ENCODE results near the gene NLN. TPM values are rescaled to one million over a fixed set of nuclear protein-coding genes. Genes with fewer than 3 reads are reported as not detected.

Gene NLN
- total RNA-seq, 4 donors from 2014 or later, result 8.7 to 11.9 (median 9.1) TPM

DNA sequence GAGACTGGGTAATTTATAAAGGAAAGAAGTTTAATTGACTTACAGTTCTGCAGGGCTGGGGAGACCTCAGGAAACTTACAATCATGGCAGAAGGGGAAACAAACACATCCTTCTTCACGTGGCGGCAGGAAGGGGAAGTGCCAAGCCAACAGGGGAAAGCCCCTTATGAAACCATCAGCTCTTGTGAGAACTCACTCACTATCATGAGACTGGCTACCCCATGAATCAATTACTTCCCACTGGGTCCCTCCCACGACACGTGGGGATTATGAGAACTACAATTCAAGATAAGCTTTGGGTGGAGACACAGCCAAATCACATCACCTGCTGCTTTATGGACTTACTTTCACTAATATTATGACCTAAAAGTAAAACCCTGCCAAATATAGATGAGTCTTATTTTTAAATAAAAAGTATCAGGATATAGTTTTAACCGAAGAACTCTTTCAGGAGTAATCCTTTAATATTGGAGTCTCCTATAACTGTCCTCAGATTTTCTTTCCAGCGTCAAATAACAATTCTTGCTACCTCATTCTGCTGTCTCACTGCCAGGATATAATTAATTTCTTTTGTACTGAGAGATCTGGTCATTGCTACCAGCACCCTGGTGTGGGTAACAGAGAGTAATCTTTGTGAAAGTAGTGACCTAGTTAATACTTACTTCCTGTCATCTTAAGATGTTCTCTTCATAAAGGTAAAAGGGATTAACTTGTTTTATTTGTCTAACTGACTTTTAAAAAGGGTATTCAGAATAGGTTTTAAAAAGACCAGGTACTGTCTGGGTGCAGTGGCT lies 68.6 kb downstream of the NLN start:
- intact Hi-C loops (cut with DNase I), result no loop called here
- Histone ChIP-seq H3K4me1 (no peaks in the 10 kb centered on the region), H3K27me3 (no peaks in the 10 kb centered on the region), H3K36me3 (peaks cover 0 to 56% (median 18%) of the 10 kb centered on the region in 4 donors), H3K9me3 (no peaks in the 10 kb centered on the region), H3K4me3 (no peak overlapping the region), H3K27ac (replicated peaks in 1 of 4) (no peak overlapping the region)
- DNase-seq (ENCODE audit: extremely low spot score), result peak; percentile 31
- TF ChIP-seq POLR2AphosphoS5 (IDR thresholded peaks at IDR 0.05) (no peak), POLR2A (IDR thresholded peaks at IDR 0.05; ENCODE audit: low read depth) (no peak), EP300 (IDR thresholded peaks at IDR 0.05) (no peak)
- TF ChIP-seq, protein P1, sequence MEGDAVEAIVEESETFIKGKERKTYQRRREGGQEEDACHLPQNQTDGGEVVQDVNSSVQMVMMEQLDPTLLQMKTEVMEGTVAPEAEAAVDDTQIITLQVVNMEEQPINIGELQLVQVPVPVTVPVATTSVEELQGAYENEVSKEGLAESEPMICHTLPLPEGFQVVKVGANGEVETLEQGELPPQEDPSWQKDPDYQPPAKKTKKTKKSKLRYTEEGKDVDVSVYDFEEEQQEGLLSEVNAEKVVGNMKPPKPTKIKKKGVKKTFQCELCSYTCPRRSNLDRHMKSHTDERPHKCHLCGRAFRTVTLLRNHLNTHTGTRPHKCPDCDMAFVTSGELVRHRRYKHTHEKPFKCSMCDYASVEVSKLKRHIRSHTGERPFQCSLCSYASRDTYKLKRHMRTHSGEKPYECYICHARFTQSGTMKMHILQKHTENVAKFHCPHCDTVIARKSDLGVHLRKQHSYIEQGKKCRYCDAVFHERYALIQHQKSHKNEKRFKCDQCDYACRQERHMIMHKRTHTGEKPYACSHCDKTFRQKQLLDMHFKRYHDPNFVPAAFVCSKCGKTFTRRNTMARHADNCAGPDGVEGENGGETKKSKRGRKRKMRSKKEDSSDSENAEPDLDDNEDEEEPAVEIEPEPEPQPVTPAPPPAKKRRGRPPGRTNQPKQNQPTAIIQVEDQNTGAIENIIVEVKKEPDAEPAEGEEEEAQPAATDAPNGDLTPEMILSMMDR (IDR thresholded peaks at IDR 0.05), result no peak
- WGBS, result 65% methylated on average over 6 of the region's 6 CpGs

DNA sequence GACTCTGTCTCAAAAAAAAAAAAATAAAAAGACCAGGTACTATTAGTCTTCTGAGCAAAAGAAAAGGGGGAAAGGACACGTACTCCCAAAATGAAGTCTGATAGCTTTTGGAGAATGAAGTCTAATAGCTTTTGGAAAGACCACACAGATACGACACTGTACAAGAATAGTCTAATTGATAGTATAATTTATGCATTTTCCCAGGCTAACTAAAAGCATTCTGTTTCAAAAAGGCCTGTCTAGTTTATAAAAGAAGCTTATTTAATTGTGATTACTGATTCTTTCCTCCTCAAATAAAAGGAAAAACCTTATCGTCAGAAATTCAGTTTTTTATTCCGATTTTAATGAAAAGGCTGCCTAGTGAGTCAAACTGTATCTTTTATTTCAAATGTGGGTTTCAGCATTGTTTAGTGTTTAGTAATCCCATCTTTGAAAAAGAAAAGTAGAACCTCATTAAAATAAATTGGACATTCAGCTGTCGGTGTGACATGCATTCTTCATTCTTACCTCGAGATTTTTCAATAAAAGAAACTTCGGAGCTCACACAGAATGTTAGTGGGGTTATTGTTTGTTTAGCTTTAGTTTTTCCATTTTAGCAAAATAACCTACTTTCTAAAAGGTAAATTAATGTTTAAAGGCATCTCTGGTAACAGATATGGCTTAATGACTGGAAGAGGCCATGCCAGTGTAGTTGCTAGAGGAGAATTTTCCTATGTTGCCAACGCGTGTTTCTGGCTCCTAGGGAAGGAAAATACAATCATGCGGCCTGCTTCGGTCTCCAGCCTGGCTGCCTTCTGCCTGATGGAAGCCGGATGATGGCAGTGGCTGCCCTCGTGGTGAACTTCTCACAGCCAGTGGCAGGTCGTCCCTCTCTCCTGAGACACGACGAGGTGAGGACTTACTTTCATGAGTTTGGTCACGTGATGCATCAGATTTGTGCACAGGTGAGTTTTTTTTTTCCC lies 70.0 kb downstream of the NLN start:
- TF ChIP-seq POLR2AphosphoS5 (IDR thresholded peaks at IDR 0.05), result no peak
- TF ChIP-seq EP300 (IDR thresholded peaks at IDR 0.05), result no peak
- TF ChIP-seq POLR2A (IDR thresholded peaks at IDR 0.05; ENCODE audit: low read depth), result no peak
- TF ChIP-seq, protein P1 (IDR thresholded peaks at IDR 0.05), result no peak
- peaks cover 0 to 51% (median 17%) of the 10 kb centered on the region in 4 donors for H3K36me3 ChIP-seq
- no peaks in the 10 kb centered on the region for H3K4me1 ChIP-seq
- no peak overlapping the region for H3K27ac ChIP-seq (replicated peaks in 1 of 4)
- no peaks in the 10 kb centered on the region for H3K9me3 ChIP-seq
- H3K27me3 ChIP-seq, result no peaks in the 10 kb centered on the region
- 83% methylated on average over 17 of the region's 17 CpGs for WGBS
- DNase-seq (ENCODE audit: extremely low spot score), result peak; percentile 47
- intact Hi-C loops (cut with DNase I), result no loop called here
- no peak overlapping the region for H3K4me3 ChIP-seq

DNA sequence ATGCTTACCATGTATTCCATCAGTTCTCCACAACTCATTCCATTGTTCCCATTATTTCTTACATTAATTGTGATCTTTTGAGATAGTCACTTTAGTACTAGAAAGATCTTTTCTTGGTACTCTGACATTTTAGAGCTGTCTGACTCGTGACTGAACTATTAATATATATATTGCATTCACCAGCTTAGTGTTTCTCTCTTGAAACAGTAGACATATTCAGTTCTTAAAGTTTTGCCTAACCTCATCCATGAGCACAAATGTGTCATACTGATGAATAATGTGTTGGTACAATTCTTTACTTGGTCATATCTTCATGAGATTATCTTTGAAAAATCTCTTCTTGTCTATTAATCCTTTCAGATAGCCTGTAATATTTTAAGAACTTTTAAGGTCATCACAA lies 74.3 kb downstream of the NLN start:
- 86% methylated on average over 1 of the region's 1 CpG for WGBS
- H3K36me3 ChIP-seq, result peaks cover 0 to 35% (median 5%) of the 10 kb centered on the region in 4 donors
- intact Hi-C loops (cut with DNase I), result no loop called here
- H3K9me3 ChIP-seq, result no peaks in the 10 kb centered on the region
- H3K27me3 ChIP-seq, result no peaks in the 10 kb centered on the region
- no peak overlapping the region for H3K4me3 ChIP-seq
- DNase-seq (ENCODE audit: extremely low spot score), result no peak
- peaks cover 5 to 8% (median 7%) of the 10 kb centered on the region in 4 donors for H3K4me1 ChIP-seq
- TF ChIP-seq, protein P1 (IDR thresholded peaks at IDR 0.05), result no peak
- H3K27ac ChIP-seq (replicated peaks in 1 of 4), result no peak overlapping the region

DNA sequence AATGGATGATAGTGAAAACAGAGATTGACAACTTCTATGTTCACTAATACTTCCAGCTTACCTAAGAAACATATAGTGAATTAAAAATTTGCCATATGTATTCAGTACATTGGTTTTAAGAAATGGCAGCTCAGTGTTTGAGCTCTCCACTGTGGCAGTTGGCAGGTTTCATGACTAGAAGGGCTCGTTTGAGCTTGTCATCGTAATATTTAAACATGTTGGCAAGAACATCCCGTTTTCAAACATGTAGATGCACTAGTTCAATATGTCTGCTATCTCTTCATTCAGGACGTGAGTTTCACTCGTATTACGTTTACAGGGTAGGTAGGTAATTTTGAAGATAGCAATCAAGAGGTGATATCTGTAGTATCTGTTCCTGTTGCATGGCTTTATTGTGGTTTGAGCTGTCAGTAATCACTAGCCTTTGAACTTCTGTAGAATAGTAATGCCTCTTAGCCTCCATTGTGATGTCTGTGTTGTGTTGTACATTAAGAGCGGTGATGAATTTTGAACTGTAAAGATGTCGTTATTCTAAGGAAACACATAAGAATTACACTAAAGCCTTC lies 74.8 kb downstream of the NLN start:
- no peak overlapping the region for H3K27ac ChIP-seq (replicated peaks in 1 of 4)
- peak; percentile 5 for DNase-seq (ENCODE audit: extremely low spot score)

More for the DNA sequence above, 74.8 kb downstream of the NLN start:
- Histone ChIP-seq H3K4me3 (no peak overlapping the region), H3K27me3 (no peaks in the 10 kb centered on the region), H3K36me3 (peaks cover 0 to 35% (median 5%) of the 10 kb centered on the region in 4 donors), H3K4me1 (peaks cover 9 to 12% (median 10%) of the 10 kb centered on the region in 4 donors), H3K9me3 (no peaks in the 10 kb centered on the region)
- intact Hi-C loops (cut with DNase I), result no loop called here
- 89% methylated on average over 8 of the region's 8 CpGs for WGBS
- TF ChIP-seq POLR2A (IDR thresholded peaks at IDR 0.05; ENCODE audit: low read depth) (no peak), EP300 (IDR thresholded peaks at IDR 0.05) (no peak), POLR2AphosphoS5 (IDR thresholded peaks at IDR 0.05) (no peak)
- TF ChIP-seq, protein P1 (IDR thresholded peaks at IDR 0.05), result no peak
